HG03558 (cell line): ENCODE data around the gene NT5DC4.
A peak's percentile ranks its signal among the peaks of the same experiment; 100 is the strongest.

Experiments used
- ATAC-seq: cut with Tn5 transposase; IDR thresholded peaks from one replicate; pipeline ENCODE4 v1.9.1; 2021; ENCODE audit warnings: moderate number of reproducible peaks; ENCODE audit not compliant: unreplicated experiment; ENCODE audit errors: extremely low read depth

The NT5DC4 gene

DNA sequence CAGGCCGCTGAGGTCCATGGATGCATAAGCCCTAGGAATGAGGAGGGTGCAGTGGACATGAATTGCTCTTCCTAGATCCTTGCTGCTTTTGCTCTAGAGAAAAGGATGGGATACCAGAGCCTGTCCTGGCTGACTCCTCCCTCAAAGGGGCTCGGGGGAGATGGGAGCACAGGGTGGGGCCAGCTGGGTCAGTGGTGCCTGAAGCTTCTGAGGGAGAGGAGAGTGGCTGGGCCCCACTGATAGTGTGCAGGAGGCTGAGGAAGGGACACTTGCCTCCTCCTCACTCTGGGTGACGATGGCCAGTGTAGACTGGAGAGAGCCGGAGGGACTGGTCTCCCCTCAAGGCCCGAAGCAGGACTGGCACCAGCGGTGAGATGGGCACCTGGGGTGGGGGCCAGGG lies at the start of gene NT5DC4:
Gene NT5DC4, plus strand, starts transcription at position 236 of the 400 bp plus-strand sequence. Its CDS starts 60 bp downstream, at position 296.
- ATAC-seq, result no peak

DNA sequence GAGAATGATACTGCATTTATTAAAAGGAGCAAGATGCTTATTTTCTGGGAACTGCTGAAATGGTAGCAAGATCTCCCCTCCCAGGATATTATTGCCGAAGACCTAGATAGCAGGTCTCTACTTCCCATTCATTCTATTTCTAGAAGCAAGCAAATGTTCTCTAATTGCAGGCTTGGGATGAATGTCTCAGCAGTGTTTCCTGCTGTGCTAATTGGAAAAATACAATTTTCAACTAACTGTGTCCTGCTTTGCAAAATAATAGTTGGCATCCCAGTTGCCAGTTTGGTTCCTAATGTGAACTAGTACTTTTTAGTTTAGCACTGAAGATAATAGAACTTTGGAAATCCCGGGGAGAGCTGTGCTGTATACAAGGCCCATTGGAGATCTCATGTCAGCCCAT lies 49.0 kb upstream of the NT5DC4 start:
- ATAC-seq, result no peak

GRCh38 chr2:112673008-112673407 lies 47.8 kb upstream of the NT5DC4 start:
- ATAC-seq, result no peak

DNA sequence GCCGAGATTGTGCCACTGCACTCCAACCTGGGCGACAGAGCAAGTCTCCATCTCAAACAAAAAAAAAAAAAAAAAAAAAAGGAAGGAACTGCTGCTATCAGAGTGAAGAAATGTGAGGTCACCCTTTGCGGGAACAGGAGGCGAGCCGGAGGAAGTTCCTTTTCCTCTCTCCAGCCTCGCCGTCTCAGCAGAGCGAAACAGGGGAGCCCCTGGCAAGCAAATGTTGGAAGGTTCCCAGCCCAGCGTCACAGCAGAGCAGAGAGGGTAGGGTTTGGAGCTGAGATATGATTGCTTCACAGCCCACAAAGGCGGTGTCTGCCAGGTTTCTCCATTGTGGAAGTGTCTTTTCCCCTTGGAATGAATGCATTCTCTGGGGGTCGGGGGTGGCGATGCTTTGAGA lies 46.6 kb upstream of the NT5DC4 start:
- no peak for ATAC-seq

GRCh38 chr2:112679484-112679883 lies 41.3 kb upstream of the NT5DC4 start:
- ATAC-seq, result no peak

DNA sequence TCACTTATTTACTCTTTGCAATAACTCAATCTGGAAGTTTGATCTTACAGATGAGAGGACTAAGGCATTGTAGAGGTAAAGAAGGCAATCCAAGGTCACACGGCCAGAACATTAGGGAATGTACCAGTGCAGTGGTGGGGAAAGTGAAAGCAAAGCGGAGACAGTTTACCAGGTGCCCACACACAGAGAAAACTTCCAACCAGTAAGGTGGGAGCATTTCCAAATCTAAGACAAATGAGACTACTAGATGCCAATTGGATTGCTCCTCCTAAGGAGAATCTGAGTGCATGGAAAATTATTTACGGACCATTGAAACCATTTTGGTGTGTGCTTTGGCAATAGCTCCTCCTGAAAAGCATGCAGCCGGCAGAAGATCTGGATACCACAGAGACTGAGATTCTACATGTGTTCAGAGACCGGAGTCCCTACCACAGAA lies 40.1 kb upstream of the NT5DC4 start:
- no peak for ATAC-seq

DNA sequence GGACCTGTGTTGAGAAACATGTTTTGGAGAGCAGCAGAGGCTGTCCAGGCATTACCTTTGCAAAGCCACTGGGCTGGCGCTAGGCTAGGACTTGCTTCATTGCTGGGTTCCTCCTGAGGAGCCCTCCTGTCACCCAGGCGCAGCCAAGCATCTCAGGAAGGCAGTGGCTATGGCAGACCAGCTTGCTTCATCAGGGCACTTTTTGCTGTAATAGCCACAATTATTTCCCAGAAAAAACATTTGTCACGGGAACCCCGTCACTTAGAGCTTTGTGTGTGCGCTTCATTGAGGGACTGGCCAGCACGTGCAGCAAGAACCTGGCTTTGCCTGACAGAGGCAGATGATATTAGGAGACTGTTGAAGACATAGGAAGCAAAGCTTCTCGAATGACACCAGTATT lies 38.7 kb upstream of the NT5DC4 start:
- ATAC-seq, result no peak

- no peak for ATAC-seq
Measured at GRCh38 chr2:112683550-112684414, 37.0 kb upstream of the NT5DC4 start.

GRCh38 chr2:112684415-112684775 lies 36.4 kb upstream of the NT5DC4 start:
- no peak for ATAC-seq

- no peak for ATAC-seq
Measured at GRCh38 chr2:112685271-112685884, 35.4 kb upstream of the NT5DC4 start.

DNA sequence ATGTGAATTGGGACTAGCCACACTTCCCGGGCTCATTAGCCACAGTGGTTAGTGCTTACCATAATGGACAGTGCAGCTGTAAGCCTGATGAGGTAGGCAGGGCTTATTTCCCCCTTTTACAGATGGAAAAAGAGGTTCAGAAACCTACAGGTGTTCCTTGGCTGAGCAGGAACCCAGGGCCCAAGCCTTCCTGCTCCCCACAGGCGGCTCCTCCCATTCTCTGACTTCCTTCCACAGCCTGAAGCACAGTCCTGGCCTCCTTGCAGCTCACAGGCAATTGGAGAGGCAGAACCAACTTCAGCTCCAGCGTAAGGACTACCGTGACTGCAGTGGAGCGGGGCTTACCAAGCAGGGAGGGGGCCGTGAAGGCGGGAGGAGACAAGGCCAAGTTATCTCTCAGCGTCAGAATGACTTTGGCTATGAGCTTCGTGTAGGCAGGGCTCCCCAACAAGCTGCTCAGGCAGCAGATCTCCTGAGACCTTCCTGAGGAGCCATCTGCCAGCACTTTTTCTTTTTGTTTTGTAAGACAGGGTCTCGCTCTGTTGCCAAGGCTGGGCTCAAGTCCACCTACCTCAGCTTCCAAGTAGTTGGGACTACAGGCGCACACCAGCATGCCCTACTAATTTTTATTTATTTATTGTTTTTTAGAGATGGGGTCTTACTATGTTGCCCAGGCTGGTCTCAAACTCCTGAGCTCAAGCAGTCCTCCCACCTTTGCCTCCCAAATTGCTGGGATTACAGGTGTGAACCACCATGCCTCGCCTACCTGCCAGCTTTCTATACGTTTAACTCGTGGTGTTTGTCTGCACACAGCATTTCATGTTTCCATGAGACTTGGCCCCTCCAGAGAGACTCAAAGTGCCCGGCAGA lies 34.2 kb upstream of the NT5DC4 start:
- no peak for ATAC-seq

GRCh38 chr2:112687522-112687921 lies 33.3 kb upstream of the NT5DC4 start:
- ATAC-seq, result no peak

GRCh38 chr2:112688086-112688880 lies 32.5 kb upstream of the NT5DC4 start:
- ATAC-seq, result no peak

DNA sequence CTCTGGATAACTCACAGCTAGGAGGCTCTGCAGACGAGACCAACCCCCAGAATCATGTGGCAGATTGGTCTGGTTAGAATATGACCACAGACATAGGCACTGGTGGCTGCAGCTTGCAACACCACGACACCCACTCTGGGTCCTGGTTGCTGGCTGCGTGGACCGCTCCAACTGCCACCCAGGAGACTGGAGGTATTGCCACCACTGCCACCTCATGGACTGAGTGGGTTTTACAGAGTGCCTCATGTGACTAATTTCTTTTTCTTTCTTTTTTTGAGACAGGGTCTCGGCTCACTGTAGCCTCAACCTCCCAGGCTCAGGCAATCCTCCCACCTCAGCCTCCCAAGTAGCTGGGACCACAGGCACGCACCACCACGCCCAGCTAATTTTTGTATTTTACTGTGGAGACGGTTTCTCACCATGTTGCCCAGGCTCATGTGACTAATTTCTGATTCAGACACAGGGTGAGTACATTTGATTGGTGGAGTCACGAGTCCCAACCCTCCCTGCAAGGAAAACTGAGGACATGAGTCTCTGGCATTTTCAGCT lies 29.9 kb upstream of the NT5DC4 start:
- ATAC-seq, result no peak

DNA sequence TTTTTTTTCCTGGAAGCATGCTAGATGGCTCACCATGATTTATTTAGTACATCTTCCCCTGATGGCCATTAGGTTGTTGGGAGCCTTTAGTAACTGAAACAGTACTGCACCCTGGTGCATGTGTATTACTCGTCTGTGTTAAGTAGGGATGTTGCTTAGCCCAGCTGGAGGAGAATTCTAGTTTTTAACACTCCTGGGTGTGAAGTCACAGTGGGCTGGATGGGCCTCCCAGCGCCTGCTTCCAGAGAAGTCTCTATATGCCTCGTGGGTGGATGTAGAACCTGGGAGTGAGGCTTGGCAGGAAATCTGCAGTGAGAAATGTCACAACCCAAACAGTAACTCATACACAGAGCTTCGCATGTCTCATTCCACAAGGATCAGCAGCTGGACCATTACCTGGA lies 28.9 kb upstream of the NT5DC4 start:
- no peak for ATAC-seq

DNA sequence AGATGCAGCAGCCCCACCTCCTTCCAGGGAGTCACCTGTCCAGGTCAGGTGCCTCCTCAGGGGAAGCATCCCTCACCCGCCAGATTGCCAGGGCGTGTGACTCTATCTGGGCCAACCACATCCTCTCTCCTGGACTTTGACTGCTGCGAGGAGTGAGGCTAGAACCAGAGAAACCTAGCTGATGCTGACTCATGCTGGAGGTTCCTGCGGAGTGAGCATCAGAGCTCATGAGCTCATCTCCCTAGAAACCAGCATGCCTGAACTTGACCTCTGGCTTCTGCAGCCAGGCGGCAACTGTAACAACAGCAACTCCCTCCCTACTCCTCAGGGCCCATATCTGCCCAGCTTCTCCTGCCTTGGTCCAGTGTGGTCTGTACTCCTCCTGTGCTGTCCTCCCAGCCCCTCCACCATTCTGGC lies 28.3 kb upstream of the NT5DC4 start:
- ATAC-seq, result peak; percentile 80

DNA sequence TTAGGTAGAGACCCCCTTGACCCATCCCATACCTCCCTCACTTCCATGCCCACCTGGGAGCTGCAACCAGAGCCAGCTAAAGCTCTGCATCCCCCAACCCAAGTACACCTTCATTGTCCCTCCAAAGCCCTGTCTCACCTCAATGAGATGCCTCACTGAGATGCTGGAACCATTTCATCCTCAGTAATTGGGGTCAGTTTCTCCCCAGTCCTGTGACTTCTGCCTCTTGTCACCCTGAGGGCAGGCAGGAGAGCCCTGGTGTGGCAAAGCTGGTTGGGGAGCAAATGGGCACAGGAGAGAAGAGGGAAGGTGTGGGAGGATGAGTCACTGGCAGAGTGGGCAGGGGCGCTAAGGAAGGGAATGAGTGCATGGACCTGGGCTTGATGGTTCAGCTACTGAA lies 27.9 kb upstream of the NT5DC4 start:
- ATAC-seq, result no peak

GRCh38 chr2:112693596-112693995 lies 27.2 kb upstream of the NT5DC4 start:
- no peak for ATAC-seq

DNA sequence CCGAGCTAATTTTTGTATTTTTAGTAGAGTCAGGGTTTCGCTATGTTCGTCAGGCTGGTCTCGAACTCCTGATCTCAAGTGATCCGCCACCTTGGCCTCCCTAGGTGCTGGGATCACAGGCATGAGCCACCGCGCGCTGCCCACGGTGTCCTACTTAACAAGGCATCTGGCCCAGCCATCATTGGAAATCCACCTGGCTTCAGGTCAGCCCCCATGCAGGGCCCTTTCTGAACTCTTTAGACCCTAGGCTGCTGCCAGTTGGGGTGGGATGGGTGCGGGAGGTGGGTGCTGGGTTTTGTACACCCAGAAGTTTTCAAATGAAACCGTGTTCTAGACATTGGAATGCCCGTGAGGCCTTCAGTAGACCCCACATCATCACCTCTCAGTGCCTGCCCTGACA lies 26.6 kb upstream of the NT5DC4 start:
- ATAC-seq, result no peak
